ENCODE results near the gene MLLT3. TPM values are rescaled to one million over a fixed set of nuclear protein-coding genes. Genes with fewer than 3 reads are reported as not detected.

The MLLT3 gene
- total RNA-seq, 1 donor: 19.8 TPM

- no peak for DNase-seq (ENCODE audit: low read depth)
- H3K4me3 ChIP-seq (ENCODE audit: low read depth, low read length): no peak overlapping the region
- TF ChIP-seq CTCF (IDR thresholded peaks at IDR 0.05; ENCODE audit: insufficient read depth, low read length): no peak
Observed at GRCh38 chr9:20464242-20464641, 158.1 kb downstream of the MLLT3 start.

GRCh38 chr9:20463823-20464222, 158.5 kb downstream of the MLLT3 start:
- no peak for DNase-seq (ENCODE audit: low read depth)
- TF ChIP-seq CTCF (IDR thresholded peaks at IDR 0.05; ENCODE audit: insufficient read depth, low read length): no peak
- H3K4me3 ChIP-seq (ENCODE audit: low read depth, low read length): no peak overlapping the region

GRCh38 chr9:20462410-20462809, 159.9 kb downstream of the MLLT3 start:
- no peak for DNase-seq (ENCODE audit: low read depth)
- no peak overlapping the region for H3K4me3 ChIP-seq (ENCODE audit: low read depth, low read length)
- TF ChIP-seq CTCF (IDR thresholded peaks at IDR 0.05; ENCODE audit: insufficient read depth, low read length): no peak

- no peak for TF ChIP-seq CTCF (IDR thresholded peaks at IDR 0.05; ENCODE audit: insufficient read depth, low read length)
- no peak overlapping the region for H3K4me3 ChIP-seq (ENCODE audit: low read depth, low read length)
- no peak for DNase-seq (ENCODE audit: low read depth)
Observed at GRCh38 chr9:20447291-20447690, 175.0 kb downstream of the MLLT3 start.

- TF ChIP-seq CTCF (IDR thresholded peaks at IDR 0.05; ENCODE audit: insufficient read depth, low read length): no peak
- no peak for DNase-seq (ENCODE audit: low read depth)
Observed at GRCh38 chr9:20446248-20446647, 176.1 kb downstream of the MLLT3 start.

GRCh38 chr9:20442461-20443319, 179.6 kb downstream of the MLLT3 start:
- TF ChIP-seq CTCF (IDR thresholded peaks at IDR 0.05; ENCODE audit: insufficient read depth, low read length): no peak
- DNase-seq (ENCODE audit: low read depth): no peak

More at GRCh38 chr9:20446248-20446647, 176.1 kb downstream of the MLLT3 start:
- H3K4me3 ChIP-seq (ENCODE audit: low read depth, low read length): no peak overlapping the region

More at GRCh38 chr9:20442461-20443319, 179.6 kb downstream of the MLLT3 start:
- no peak overlapping the region for H3K4me3 ChIP-seq (ENCODE audit: low read depth, low read length)
